ENCODE results near the gene LIPC. TPM values are rescaled to one million over a fixed set of nuclear protein-coding genes. Genes with fewer than 3 reads are reported as not detected.

LIPC gene
- total RNA-seq, 1 experiment from 2014 or later: not detected

GRCh38 chr15:58594898-58595297, 163.1 kb downstream of the LIPC start:
- BruUV-seq (replicated peaks): no TSS peak
- H2AFZ ChIP-seq (ENCODE audit: low read depth, low read length, poor library complexity, severe bottlenecking): no peak overlapping the region
- RAD21 ChIA-PET (ENCODE audit: low non-redundant PET in 1 of 2, low total read pairs in 2 of 2, uncharacterized antibody in 2 of 2, unreplicated experiment in 2 of 2): no interaction called here
- 0 out of 4 replicates have a peak, but pooled peaks cover 0 to 3% of the 10 kb centered on the region in 2 experiments for H3K36me3 ChIP-seq (ENCODE audit: control insufficient read depth in 1 of 2, insufficient read depth in 2 of 2, low read length in 2 of 2)
- no peaks in the 10 kb centered on the region for H3K27me3 ChIP-seq (ENCODE audit: insufficient read depth, low read length)
- H3K9me3 ChIP-seq (ENCODE audit: control insufficient read depth in 1 of 2, insufficient read depth in 1 of 2, low read depth in 1 of 2, low read length in 2 of 2): no peaks in the 10 kb centered on the region
- no peak for ATAC-seq
- no peak for DNase-seq (ENCODE audit: low read depth, low spot score)
- H3K4me1 ChIP-seq (ENCODE audit: control insufficient read depth in 1 of 2, insufficient read depth in 2 of 2, low read length in 2 of 2): no peaks in the 10 kb centered on the region
- TF ChIP-seq EZH2 (IDR thresholded peaks at IDR 0.05) (no peak), REST (IDR thresholded peaks at IDR 0.05; ENCODE audit: low read depth) (no peak), ELF1 (IDR thresholded peaks at IDR 0.05; ENCODE audit: borderline replicate concordance, low read depth) (no peak)
- no peak overlapping the region for H3K4me3 ChIP-seq (replicated peaks in 1 of 2; ENCODE audit: low read depth in 1 of 2, low read length in 2 of 2)
- no peaks in the 10 kb centered on the region for H3K9me2 ChIP-seq (ENCODE audit: insufficient read depth)
- POLR2A ChIA-PET: no interaction called here
- no peak overlapping the region for H3K27ac ChIP-seq (ENCODE audit: low read depth, low read length)
- CTCF ChIA-PET: no interaction called here
- H3K4me2 ChIP-seq (ENCODE audit: low read length): no peak overlapping the region
- no peaks in the 10 kb centered on the region for H3K79me2 ChIP-seq (ENCODE audit: insufficient read depth, low read length)
- no peak overlapping the region for H3K9ac ChIP-seq (ENCODE audit: low read length)
- H4K20me1 ChIP-seq (ENCODE audit: insufficient read depth): no peaks in the 10 kb centered on the region
- intact Hi-C loops (cut with micrococcal nuclease): no loop called here

GRCh38 chr15:58595516-58596263, 163.9 kb downstream of the LIPC start:
- CTCF ChIA-PET: no interaction called here
- Histone ChIP-seq H4K20me1 (ENCODE audit: insufficient read depth) (no peaks in the 10 kb centered on the region), H3K9ac (ENCODE audit: low read length) (no peak overlapping the region), H2AFZ (ENCODE audit: low read depth, low read length, poor library complexity, severe bottlenecking) (no peak overlapping the region), H3K4me1 (ENCODE audit: control insufficient read depth in 1 of 2, insufficient read depth in 2 of 2, low read length in 2 of 2) (no peaks in the 10 kb centered on the region), H3K36me3 (ENCODE audit: control insufficient read depth in 1 of 2, insufficient read depth in 2 of 2, low read length in 2 of 2) (0 out of 4 replicates have a peak, but pooled peaks cover 0 to 3% of the 10 kb centered on the region in 2 experiments), H3K27me3 (ENCODE audit: insufficient read depth, low read length) (no peaks in the 10 kb centered on the region), H3K27ac (ENCODE audit: low read depth, low read length) (no peak overlapping the region), H3K4me3 (replicated peaks in 1 of 2; ENCODE audit: low read depth in 1 of 2, low read length in 2 of 2) (no peak overlapping the region), H3K79me2 (ENCODE audit: insufficient read depth, low read length) (no peaks in the 10 kb centered on the region), H3K4me2 (ENCODE audit: low read length) (no peak overlapping the region), H3K9me3 (ENCODE audit: control insufficient read depth in 1 of 2, insufficient read depth in 1 of 2, low read depth in 1 of 2, low read length in 2 of 2) (no peaks in the 10 kb centered on the region), H3K9me2 (ENCODE audit: insufficient read depth) (no peaks in the 10 kb centered on the region)
- POLR2A ChIA-PET: no interaction called here
- TF ChIP-seq EZH2phosphoT487 (IDR thresholded peaks at IDR 0.05; ENCODE audit: borderline replicate concordance): no peak
- no peak for TF ChIP-seq SP1 (IDR thresholded peaks at IDR 0.05; ENCODE audit: low read depth)
- no peak for TF ChIP-seq ZBTB33 (IDR thresholded peaks at IDR 0.05; ENCODE audit: extremely low read depth, insufficient replicate concordance, low read length)
- no peak for TF ChIP-seq ZNF274 (IDR thresholded peaks at IDR 0.05; ENCODE audit: low read depth, low read length)
- no peak for TF ChIP-seq ATF3 (IDR thresholded peaks at IDR 0.05)
- TF ChIP-seq JUND (IDR thresholded peaks at IDR 0.05): no peak
- TF ChIP-seq EZH2 (IDR thresholded peaks at IDR 0.05): no peak
- RAD21 ChIA-PET (ENCODE audit: low non-redundant PET in 1 of 2, low total read pairs in 2 of 2, uncharacterized antibody in 2 of 2, unreplicated experiment in 2 of 2): no interaction called here
- BruUV-seq (replicated peaks): no TSS peak
- no peak for ATAC-seq
- intact Hi-C loops (cut with micrococcal nuclease): no loop called here
- DNase-seq (ENCODE audit: low read depth, low spot score): no peak
